Activated CD4-positive, alpha-beta T cell treated with anti-CD3 and anti-CD28 coated beads for 4 hours (primary cell): ENCODE data around the gene CCDC78.
A peak's percentile ranks its signal among the peaks of the same experiment; 100 is the strongest.

ENCODE experiments used
- DNase-seq, 2 donors: peaks; one replicate each; pipeline ENCODE4 v3.0.0-alpha.2; 2020

CCDC78 gene

GRCh38 chr16:709566-710499 lies 16.4 kb downstream of the CCDC78 start:
- no peak for DNase-seq

- DNase-seq = no peak
Observed at GRCh38 chr16:708959-709358, 17.3 kb downstream of the CCDC78 start.

- DNase-seq = no peak
Observed at GRCh38 chr16:708019-708418, 18.2 kb downstream of the CCDC78 start.

GRCh38 chr16:707062-707538 lies 19.1 kb downstream of the CCDC78 start:
- no peak for DNase-seq

- no peak for DNase-seq
Observed at GRCh38 chr16:706189-707061, 19.8 kb downstream of the CCDC78 start.

- DNase-seq = no peak
Observed at GRCh38 chr16:705431-706188, 20.6 kb downstream of the CCDC78 start, which contains the start of gene FBXL16. TSS of gene FBXL16 (minus strand) at chr16:705801. CDS start at chr16:697405, 8,396 bp downstream.

- DNase-seq = no peak
Observed at GRCh38 chr16:704552-705380, 21.5 kb downstream of the CCDC78 start.

- no peak for DNase-seq
Observed at GRCh38 chr16:704047-704446, 22.2 kb downstream of the CCDC78 start.

GRCh38 chr16:703406-703805 lies 22.8 kb downstream of the CCDC78 start:
- DNase-seq = no peak

- no peak for DNase-seq
Observed at GRCh38 chr16:702341-702740, 23.9 kb downstream of the CCDC78 start.

- no peak for DNase-seq
Observed at GRCh38 chr16:700684-701584, 25.3 kb downstream of the CCDC78 start.

GRCh38 chr16:698911-699671 lies 27.2 kb downstream of the CCDC78 start:
- no peak for DNase-seq

GRCh38 chr16:695355-696089 lies 30.7 kb downstream of the CCDC78 start:
- peak; percentile 62 to 69 for DNase-seq

GRCh38 chr16:694863-695354 lies 31.3 kb downstream of the CCDC78 start:
- DNase-seq = no peak

GRCh38 chr16:694187-694862 lies 31.9 kb downstream of the CCDC78 start:
- no peak for DNase-seq

- DNase-seq = no peak
Observed at GRCh38 chr16:693766-694165, 32.5 kb downstream of the CCDC78 start.

- no peak for DNase-seq
Observed at GRCh38 chr16:693364-693763, 32.9 kb downstream of the CCDC78 start.
